GM21423 (cell line): ENCODE data around the gene C1QTNF2.
A peak's percentile ranks its signal among the peaks of the same experiment; 100 is the strongest.

Experiments used
- ATAC-seq: cut with Tn5 transposase; IDR thresholded peaks from one replicate; pipeline ENCODE4 v1.9.1; 2021; ENCODE audit warnings: mild to moderate bottlenecking, moderate library complexity; ENCODE audit not compliant: unreplicated experiment

The C1QTNF2 gene, protein sequence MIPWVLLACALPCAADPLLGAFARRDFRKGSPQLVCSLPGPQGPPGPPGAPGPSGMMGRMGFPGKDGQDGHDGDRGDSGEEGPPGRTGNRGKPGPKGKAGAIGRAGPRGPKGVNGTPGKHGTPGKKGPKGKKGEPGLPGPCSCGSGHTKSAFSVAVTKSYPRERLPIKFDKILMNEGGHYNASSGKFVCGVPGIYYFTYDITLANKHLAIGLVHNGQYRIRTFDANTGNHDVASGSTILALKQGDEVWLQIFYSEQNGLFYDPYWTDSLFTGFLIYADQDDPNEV

DNA sequence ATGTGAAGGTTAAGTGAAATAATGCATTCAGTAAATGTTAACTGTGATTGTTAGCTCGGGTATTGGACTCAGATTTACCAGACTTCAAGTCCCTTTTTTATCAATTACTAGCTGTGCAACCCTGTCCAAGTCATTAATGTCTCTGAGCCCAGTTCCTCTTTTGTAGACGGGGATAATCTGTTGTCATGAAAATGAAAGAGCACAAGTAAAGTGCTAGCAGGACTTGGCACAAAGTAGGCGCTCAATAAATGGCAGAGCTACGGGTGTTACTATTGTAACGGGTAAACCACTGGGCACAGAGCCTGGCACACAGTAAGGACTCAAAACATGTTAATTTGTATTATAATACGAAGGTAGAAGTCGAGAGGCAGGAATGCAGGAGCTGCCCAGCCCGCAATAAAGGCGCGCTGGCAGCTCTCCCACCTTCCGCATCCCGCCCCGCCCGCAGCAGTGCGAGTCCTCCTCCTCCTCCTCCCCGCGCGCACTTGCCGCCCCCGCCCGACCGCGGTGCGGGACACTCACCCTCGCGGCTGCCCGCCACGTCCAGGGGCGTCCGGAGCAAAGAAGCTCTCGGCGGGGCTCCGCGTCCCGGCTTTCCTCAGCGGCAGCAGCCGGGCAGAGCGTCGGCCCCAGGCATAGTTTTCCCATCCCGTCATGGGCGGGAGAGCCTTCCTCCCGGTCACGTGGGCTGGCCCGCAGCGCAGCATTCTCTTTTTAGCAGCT is at the start of gene C1QTNF2:
C1QTNF2 (minus strand) TSS at position 637 of the 723 bp plus-strand sequence. CDS start 15,615 bp downstream, outside the sequence.
- no peak for ATAC-seq

DNA sequence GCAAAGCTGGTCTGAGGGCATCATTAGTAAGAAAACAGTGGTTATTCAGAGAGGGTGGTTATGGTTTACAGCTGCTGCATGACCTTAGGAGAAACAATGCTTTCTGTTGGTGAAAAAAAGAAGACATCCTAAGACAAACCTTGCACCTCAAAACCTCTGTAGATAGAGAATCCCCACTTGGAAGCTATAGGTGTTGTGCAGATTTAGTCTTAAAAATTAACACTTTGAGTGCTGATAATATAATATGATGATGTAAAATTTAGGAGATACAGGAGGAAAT is 49.8 kb upstream of the C1QTNF2 start:
- ATAC-seq, result no peak

DNA sequence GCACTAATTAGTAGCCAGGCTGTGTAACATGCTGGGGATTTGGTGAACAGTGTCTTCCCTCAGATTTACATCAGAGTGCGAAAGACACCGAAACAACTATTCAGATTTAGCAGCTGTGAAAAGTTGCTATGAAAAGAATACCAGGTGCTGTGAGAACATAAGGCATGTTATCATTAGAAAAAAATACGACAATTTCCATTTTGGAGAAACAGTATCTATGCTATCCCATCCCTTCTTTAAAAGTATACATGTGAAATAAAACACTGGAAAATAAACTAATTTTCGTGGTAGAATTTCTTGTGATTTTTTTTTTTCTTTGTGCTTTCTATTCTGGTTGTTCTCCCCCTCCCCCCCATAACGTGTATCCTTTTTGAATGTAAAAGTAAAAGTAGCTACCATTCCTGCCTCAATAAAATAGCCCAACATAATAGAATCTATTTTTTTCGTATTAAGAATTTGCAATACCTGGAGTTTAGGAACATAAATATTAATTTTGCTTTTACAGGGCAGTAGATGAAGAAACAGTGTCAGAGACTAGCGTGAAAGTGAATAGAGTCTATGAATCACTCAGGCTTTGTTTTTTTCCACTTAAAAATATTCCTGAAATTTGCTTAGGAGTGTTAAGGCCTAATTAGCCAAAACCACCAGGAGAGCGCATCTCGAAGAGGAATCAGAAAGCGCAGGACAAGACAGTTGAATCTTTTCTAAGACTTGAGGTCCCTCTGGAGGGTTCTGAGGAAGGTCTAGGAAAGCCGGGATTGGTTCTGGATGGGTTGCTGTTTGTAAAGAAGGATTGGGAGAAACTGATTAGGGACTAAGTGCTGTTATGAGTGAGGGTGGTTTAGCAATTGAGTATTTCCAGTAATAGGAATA is 49.3 kb upstream of the C1QTNF2 start:
- no peak for ATAC-seq

DNA sequence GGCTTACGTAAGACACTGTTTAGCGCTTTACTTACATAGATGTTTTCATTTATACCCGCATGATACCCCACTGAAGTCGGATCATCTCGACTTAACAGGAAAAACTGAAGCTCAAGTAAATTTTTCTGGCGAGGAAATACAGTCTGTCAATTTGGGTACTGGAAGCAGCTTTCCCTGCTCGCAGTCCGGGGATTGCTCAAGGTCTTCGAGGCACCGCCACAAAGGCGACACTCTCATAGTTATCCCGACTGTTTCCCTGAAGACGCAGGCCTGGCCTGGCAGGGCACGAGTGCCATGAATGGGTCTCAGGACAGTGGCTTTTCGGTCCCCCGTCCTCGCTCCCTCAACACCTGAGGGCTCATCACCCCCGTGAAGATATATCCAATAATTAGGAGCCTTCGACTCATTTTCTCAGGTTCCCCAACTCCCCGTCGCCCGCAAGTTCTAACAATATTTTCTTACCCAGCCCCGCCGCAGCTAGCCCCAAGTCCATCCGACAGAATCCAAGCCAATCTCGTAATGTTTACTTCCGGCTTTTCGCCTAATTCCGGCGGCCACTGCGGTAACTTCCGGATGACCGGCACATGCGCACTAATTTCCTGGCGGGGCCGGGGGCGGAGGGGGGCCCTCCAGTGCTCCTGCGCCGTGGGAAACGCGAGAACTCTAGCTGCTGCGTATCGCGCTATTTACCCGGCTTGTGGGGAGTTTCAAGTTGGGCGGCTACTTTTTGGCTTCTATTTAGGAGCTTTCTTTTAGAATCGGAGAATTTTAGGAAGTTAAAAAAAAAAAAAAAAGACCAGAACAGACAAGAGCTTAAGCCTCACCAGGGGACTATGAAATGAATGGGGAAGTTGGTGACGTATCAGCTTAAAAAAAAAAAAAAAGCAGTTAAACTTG is 48.4 kb upstream of the C1QTNF2 start, which contains the start of gene SLU7:
SLU7 (minus strand) TSS at position 521 of the 897 bp plus-strand sequence. CDS start 3,787 bp downstream, outside the sequence.
- peak; percentile 70 for ATAC-seq

DNA sequence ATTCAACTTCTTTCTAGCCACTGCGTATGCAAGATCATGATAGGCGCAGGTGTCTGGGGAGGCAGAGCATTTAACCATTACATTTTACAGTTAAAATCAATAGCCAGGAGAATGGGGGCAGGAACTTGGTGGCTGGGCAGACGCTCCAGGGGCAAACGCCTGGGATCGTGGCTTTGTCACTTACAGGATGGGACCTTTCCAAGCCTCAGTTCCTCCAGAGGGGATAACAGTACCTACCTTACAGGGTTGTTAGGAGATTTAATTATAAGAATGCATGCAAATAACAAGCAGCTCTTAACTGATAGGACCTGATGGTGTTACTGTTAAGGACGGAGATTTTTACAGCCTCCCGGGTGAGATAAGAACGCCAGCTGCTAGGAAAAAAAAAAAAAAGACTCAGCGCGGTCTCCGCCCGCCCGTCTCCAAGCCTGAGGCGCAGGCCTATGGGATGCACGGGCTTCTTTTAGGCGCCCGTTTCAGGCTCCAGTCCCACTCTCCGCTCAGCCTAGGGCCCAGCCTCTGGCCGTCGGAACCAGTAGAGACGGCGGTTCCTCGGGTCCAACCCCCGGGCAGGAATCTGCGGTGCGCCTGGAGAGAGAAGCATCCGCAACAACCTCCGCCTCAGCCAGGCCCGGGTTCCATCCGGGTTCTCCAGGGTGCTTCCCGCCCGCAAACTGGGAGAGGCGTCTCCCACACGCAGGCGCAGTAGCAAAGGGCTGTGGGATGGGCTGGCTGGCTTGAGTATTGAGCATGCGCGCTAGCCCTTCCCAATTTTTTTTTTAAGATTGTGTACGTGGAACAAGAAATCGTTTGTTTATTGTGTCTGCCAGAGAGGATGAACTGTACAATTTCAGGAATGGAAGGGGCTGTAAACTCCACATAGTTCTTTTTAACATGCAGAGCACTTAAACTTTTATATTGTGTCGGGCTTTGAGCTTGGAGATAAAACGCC is 29.3 kb upstream of the C1QTNF2 start, which contains the start of gene FAM200C:
FAM200C (minus strand) TSS at position 653 of the 952 bp plus-strand sequence. CDS start 4,564 bp downstream, outside the sequence.
- ATAC-seq, result peak; percentile 81

DNA sequence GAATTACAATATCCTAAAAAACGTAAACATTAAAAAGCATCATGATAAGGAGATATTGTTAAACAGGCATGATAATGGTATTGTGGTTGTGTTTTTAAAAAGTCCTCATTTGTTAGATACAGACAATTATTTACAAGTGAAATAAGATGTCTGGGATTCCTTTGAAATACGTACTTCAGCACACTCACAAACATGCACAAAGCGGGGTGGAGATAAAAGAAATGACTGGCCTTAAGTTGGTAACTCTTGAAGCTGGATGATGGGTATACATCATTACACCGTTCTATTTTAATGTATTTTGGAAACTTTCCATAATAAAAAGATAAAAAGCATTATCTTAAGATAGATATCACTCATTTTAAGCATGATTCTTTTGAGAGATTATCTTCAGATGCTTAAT is 28.4 kb upstream of the C1QTNF2 start:
- no peak for ATAC-seq

DNA sequence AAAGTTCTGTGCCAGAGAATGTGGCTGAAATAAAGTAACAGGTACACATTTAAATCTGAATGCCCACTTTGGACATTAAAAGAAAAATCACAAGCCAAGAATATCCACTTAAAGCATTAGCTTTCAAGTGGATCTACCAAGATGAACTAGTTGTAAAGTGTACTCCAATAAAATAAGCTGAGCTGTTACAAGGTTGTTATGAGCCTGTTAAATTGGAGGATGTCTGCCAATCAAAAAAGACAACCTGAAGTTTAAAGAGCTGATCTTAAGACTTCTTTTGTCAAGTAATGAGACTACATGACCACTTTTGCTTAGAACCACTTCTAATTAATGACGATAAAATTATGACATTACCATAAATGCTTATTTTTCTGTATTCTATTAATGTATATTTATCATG is 27.1 kb upstream of the C1QTNF2 start:
- ATAC-seq, result no peak

DNA sequence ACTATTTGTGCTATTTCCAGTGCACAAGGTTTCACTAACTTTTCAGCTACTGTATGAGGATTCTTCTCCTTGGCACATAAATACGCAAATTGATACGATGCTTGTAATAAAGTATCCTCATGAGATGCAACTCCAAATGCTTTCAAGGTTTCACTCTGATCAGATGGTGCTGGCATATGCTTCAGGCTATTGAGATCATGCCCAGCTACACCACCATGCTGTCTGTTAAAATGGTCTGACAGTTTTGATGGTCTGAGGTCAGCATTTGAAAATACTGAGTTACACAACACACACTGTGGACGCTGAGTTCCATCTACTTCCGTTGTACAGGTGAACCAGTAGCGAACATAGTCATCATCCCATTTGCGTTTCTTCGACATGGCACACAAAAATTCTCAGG is 24.7 kb upstream of the C1QTNF2 start:
- no peak for ATAC-seq

DNA sequence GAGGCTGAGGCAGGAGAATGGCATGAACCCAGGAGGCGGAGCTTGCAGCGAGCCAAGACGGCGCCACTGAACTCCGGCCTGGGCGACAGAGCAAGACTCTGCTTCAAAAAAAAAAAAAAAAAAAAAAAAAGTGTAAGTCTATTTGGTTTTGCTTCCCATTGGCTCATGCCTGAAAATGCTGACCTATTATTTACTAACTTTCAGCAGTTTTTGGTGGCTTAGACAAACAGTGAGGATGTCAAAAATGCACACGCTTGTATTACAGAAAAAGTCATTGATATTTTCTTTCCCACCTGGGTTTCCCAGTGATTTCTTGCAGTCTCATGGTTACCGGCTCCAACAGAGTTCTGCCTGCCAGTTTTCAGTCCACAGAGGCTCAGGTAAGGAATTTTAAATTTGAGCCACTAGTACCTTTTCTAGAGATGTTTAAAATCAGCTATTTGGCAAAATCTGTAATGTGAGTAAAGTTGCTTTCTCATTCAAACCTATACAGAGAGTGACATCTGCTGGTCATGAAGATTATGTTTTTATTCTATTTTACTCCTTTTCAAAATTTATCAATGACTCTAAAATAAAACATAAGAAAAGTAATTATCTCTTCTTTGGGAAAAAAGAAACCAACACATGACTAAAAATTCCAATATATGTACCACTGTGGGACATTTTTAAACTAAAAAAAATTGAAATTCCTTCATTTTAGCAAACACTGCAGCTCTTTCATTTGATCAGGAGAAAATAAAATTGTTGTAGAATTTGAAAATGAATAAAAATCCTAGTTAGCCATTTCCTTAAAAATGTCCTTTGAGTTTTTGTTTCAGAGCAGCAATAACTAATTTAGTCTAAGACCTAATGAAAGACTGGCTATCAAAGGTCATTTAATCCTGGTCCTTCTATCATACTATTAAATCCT is 20.6 kb upstream of the C1QTNF2 start:
- ATAC-seq, result no peak

DNA sequence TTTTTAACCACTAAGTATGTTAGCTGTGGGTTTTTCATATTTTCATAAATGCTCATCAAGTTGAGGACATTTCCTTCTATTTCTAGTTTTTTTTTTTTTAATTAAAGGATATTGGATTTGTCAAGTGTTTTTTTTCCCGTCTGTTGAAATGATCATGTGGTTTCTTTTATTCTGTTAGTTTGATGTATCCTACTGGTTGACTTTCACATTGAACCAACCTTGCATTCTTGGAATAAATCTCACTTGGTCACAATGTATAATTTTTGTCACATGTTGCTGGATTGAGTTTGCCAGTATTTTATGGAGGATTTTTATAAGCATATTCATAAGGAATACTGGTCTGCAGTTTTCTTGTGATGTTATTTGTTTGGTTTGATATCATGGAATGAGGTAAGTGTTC is 17.0 kb upstream of the C1QTNF2 start:
- ATAC-seq, result no peak

DNA sequence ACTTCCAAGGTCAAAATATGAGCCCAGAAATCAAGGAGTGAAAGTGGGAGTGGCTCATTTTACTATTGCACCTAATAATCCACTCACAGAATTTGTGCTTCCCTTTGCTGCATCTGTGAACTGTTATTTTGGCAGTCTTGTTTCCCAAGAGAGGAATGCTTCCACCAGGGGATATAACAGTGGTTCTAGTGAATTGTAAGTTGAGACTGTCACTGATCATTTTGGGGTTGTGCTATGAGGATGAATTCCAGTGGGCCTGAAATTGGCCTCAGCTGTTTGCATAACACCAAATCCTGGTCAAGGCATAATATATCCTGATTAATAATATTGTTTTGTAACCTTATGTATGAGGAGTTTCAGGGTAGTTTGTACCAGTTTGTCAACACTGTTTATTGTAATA is 15.1 kb upstream of the C1QTNF2 start:
- no peak for ATAC-seq

DNA sequence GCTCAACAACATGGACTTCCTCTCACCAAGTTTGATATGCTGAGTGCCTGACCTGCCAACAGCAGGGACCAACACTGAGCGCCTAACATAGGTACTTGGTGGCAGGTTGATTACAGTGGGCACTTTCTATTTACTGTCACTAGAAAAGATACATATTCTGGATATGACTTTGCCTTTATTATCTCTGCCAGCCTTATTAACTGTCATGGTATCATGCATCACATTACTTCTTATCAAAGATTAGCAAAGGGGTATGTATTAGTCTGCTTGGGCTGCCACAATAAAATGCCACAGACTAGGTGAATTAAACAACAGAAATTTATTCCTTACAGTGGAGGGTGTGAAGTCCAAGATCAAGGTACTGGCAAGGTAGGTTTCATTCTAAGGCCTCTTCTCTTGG is 14.3 kb upstream of the C1QTNF2 start:
- ATAC-seq, result no peak

DNA sequence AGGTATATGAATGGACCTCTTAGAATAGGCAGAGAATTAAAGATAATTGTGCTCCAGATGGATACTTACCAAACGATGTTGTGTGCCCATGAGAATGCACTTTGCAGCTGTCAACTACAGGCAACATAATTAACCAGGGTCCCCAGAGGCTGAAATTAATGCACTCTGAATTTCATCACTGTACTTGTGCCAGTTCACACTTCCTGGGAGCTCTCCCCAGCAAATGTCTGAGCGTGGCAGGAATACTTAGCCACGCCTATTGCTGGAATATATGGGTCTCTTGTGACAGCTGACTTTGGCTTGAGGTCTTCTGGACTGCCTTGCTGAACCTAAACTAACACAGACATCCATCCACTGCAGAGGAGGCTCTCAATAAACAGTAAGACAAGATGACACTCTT is 11.9 kb upstream of the C1QTNF2 start:
- no peak for ATAC-seq

DNA sequence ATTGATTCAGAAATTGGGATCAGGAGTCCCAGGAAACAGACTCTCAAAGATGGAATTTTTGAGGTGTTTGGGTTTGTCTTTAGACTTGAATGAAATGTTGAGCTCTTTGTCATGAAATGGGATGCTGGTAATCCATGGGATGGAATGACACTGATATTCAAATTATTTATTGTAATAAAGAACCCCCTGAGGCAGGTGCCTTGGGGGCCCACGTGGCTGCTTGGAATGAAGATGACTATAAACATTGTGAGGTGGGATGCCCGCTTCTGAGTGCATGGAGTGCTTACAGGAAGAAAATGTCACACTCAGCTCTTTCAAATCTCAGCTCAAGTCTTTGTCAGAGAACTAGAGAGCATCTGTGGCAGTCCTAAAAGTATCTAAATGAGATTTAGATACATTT is 9.6 kb upstream of the C1QTNF2 start:
- no peak for ATAC-seq

DNA sequence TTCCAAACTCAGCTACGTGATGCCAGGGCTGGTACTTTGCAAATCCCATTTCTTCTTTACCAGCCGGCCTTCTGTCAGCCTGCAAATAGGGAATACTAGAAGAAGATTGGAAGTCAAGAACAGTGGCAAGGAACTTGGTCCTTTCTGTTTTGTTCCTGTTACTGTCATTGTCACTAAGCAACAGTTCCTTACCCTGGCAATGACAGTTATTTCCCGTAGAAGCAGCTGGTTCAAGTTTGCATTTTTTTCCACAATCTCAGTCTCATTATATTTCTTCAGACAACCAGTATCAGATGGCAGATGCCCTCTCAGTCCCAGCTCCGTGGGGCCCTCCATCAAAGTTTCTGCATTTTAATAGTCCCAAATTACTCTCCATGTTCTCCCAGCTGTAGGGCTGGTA is 9.1 kb upstream of the C1QTNF2 start:
- no peak for ATAC-seq

DNA sequence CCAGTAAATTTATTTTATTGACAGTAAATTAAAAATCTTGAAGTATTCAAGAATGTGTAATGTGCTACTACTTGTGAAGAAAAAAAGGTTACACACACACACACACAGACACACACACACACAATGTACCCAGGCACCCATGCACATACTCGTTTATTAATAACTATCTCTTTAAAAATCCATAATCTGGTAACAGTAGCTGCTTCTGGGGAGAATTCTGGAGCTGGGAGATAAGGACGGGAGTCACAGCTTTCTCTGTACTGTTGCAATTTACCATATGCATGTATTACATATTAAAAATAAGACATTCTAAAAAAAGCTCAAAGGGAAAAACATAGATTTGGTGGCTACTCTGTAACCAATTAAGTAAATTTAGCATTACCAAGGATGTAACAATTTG is 7.9 kb upstream of the C1QTNF2 start:
- no peak for ATAC-seq

DNA sequence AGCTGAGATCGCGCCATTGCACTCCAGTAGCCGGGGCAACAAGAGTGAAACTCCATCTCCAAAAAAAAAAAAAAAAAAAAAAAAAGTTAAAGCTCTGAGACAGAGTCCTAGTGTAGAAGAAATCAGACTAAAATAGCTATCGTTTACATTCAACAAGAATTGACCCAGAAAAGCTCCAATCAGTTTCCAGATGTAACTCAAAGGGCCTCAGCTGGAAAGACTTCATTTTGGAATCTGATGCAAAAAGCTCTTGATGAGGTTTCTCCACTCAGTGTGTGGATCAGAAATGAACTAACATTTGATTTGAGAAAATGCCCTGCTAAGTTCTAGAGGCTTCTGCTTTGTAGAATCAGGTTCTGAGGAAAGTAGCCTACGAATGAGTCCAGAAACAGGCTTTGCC is 7.2 kb upstream of the C1QTNF2 start:
- ATAC-seq, result no peak

DNA sequence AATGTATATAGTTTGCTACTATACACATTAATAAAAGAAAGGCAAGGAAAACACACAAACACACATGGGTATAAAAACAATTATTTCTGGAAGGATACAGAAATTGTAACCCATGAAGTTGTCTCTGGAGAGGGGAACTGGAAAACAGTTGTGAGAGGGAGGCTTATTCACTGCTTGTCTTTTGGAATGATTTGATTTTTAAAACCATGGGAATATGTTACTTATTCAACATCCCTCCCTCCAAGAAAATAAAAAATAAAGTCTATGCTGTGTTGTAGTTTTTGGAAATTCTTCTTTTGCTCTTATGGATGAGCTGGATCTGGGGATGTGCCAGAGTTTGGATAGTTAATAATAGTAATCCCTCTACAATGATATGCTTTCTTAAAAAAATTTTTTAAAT is 6.0 kb upstream of the C1QTNF2 start:
- ATAC-seq, result no peak
